Measurements from ENCODE around the gene KCNMA1. TPM values are rescaled to one million over a fixed set of nuclear protein-coding genes. Genes with fewer than 3 reads are reported as not detected.

The KCNMA1 gene
- polyA plus RNA-seq, 1 donor from 2014 or later, result 60.8 TPM

GRCh38 chr10:77361426-77361825 lies 276.2 kb downstream of the KCNMA1 start (continued):
- TF ChIP-seq REST (IDR thresholded peaks at IDR 0.05; ENCODE audit: borderline replicate concordance), result no peak
- TF ChIP-seq MXI1 (conservative IDR thresholded peaks at IDR 0.05; ENCODE audit: poor library complexity, severe bottlenecking), result no peak
- no peak for TF ChIP-seq TAF1 (IDR thresholded peaks at IDR 0.05; ENCODE audit: low read depth)

GRCh38 chr10:77360835-77361234 lies 276.8 kb downstream of the KCNMA1 start:
- no peaks in the 10 kb centered on the region for H4K20me1 ChIP-seq (ENCODE audit: insufficient read depth)
- no peaks in the 10 kb centered on the region for H3K27me3 ChIP-seq (ENCODE audit: insufficient read depth, low read depth, low read length)
- H3K79me2 ChIP-seq (replicated peaks; ENCODE audit: insufficient read depth, low read length), result no peaks in the 10 kb centered on the region
- H2AFZ ChIP-seq (ENCODE audit: low read depth, low read length), result no peak overlapping the region
- H3K36me3 ChIP-seq (ENCODE audit: insufficient read depth, low read length), result no peaks in the 10 kb centered on the region
- no peak for TF ChIP-seq EZH2 (IDR thresholded peaks at IDR 0.05; ENCODE audit: borderline replicate concordance, insufficient read depth, low read length, poor library complexity, severe bottlenecking)
- no peak for TF ChIP-seq MXI1 (conservative IDR thresholded peaks at IDR 0.05; ENCODE audit: poor library complexity, severe bottlenecking)
- no peak for TF ChIP-seq CTCF (IDR thresholded peaks at IDR 0.05; ENCODE audit: poor library complexity, severe bottlenecking)
- TF ChIP-seq RAD21 (conservative IDR thresholded peaks at IDR 0.05), result no peak
- no peak for TF ChIP-seq EP300 (conservative IDR thresholded peaks at IDR 0.05; ENCODE audit: poor library complexity, severe bottlenecking)
- no peak for TF ChIP-seq TAF1 (IDR thresholded peaks at IDR 0.05; ENCODE audit: low read depth)
- TF ChIP-seq REST (IDR thresholded peaks at IDR 0.05; ENCODE audit: borderline replicate concordance), result no peak
- H3K9ac ChIP-seq (ENCODE audit: low read length), result no peak overlapping the region
- H3K9me3 ChIP-seq (ENCODE audit: low read length), result no peaks in the 10 kb centered on the region
- H3K4me2 ChIP-seq (ENCODE audit: low read length), result no peak overlapping the region
- no peaks in the 10 kb centered on the region for H3F3A ChIP-seq (ENCODE audit: insufficient read depth, low read length, poor library complexity, severe bottlenecking)
- H3K9me2 ChIP-seq (ENCODE audit: insufficient read depth, low read length), result no peaks in the 10 kb centered on the region
- no peak overlapping the region for H3K4me3 ChIP-seq (ENCODE audit: low read length)
- no peak overlapping the region for H3K27ac ChIP-seq (ENCODE audit: low read length)

Data from neural cell (in vitro differentiated cells).